HG02840 (cell line): ENCODE measurements around the gene ZNF678.
"Not testable (repeated sequence)": the region's sequence is repeated elsewhere in the genome, so short reads cannot be mapped to it uniquely, and the experiment has no call there.

Source experiments
- ATAC-seq: cut with Tn5 transposase; IDR thresholded peaks from one replicate; pipeline ENCODE4 v1.9.1; 2021; ENCODE audit warnings: mild to moderate bottlenecking, moderate library complexity, moderate number of reproducible peaks; ENCODE audit not compliant: unreplicated experiment, low FRiP score

Gene ZNF678

GRCh38 chr1:227707846-227708245, 144.5 kb downstream of the ZNF678 start:
- no peak for ATAC-seq

- ATAC-seq: no peak
These were observed 146.1 kb downstream of the ZNF678 start for GRCh38 chr1:227709451-227709850.

DNA sequence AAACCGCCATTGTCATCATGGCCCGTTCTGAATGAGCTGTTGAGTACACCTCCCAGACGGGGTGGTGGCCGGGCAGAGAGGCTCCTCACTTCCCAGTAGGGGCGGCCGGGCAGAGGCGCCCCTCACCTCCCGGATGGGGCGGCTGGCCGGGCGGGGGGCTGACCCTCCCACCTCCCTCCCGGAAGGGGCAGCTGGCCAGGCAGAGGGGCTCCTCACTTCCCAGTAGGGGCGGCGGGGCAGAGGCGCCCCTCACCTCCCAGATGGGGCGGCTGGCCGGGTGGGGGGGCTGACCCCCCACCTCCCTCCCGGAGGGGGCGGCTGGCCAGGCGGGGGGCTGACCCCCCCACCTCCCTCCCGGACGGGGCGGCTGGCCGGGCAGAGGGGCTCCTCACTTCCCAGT, 147.1 kb downstream of the ZNF678 start:
- not testable (repeated sequence) for ATAC-seq

- no peak for ATAC-seq
These were observed 149.3 kb downstream of the ZNF678 start for GRCh38 chr1:227712648-227713047.

DNA sequence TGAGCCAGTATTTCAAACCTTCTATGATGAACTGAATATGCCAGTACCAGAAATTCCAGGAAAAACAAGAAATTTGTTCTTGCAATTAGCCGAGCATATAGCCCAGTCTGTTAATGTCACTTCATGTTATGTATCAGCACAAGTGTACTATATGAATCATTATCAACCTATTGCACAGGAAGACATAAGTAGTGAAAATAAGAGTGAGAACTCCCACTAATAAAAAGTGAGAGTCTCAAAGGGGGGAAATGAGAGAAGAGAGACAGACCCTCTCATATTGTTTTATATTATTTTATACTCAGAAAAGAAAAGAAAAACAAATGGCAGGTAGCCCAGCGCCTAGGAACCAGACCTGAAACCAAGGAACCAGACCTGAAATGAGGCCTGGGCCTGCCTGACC, 155.6 kb downstream of the ZNF678 start:
- ATAC-seq: no peak

GRCh38 chr1:227723474-227723873, 160.1 kb downstream of the ZNF678 start:
- ATAC-seq: no peak

- no peak for ATAC-seq
These were observed 161.7 kb downstream of the ZNF678 start for GRCh38 chr1:227725046-227725445.

DNA sequence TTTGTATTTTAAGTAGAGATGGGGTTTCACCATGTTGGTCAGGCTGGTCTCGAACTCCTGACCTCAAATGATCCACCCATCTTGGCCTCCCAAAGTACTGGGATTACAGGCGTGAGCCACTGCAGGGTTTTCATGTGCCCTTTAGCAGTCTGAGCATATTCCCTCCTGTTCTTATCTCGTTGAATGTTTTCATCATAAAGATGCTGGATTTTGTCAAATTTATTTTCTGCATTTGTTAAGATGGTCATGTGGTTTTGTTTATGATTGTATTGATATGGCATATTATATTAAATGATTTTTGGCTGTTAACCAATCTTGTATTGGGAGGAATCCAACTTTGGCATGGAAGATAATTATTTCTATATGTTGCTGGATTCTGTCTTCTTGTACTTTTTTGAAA, 163.0 kb downstream of the ZNF678 start:
- ATAC-seq: no peak
